BJ (cell line): Measurements from ENCODE around the gene HGFAC. TPM values are rescaled to one million over a fixed set of nuclear protein-coding genes. Genes with fewer than 3 reads are reported as not detected.

ENCODE experiments used
- CTCF ChIA-PET: fragments of 350-600 bp; formaldehyde crosslinking; extraction: SDS; loops from one replicate; lab custom pipeline; 2021; ENCODE audit warnings: antibody characterized with exemption, inconsistent platforms; lab: Yijun Ruan, JAX
- POLR2A ChIA-PET: fragments of 300-600 bp; sonication (Branson Sonifier 250); formaldehyde crosslinking; extraction: SDS; loops from one replicate; lab custom pipeline; 2021; ENCODE audit warnings: antibody characterized with exemption; lab: Charles Lee
- DNase-seq: peaks from one replicate; pipeline ENCODE4 v3.0.0-alpha.2; 2011; ENCODE audit warnings: low read depth
- H3K27me3 ChIP-seq: 2 replicates; pipeline ENCODE4 v1.6.0; 2011; ENCODE audit warnings: low read length; ENCODE audit not compliant: control insufficient read depth, insufficient read depth
- H3K36me3 ChIP-seq: 2 replicates; pipeline ENCODE4 v1.5.1; 2011; ENCODE audit warnings: low read length; ENCODE audit not compliant: control insufficient read depth, insufficient read depth
- H3K4me3 ChIP-seq: 2 replicates; pipeline ENCODE4 v1.5.1; 2011; ENCODE audit warnings: low read depth, mild to moderate bottlenecking, control low read depth, low read length
- polyA plus RNA-seq: library from polyadenylated mRNA; depleted of rRNA; stranded (reverse); fragments of >200 nt; gene quantifications from 2 replicates; pipeline ENCODE4 v1.2.3, GENCODE V29; 2011
- TF ChIP-seq, protein P1 (sequence below): IDR thresholded peaks from 2 replicates; pipeline ENCODE4 v1.5.1; 2011; ENCODE audit warnings: low read depth, mild to moderate bottlenecking, control low read depth, inconsistent platforms, low read length, moderate library complexity; ENCODE audit not compliant: insufficient read depth

Gene HGFAC
- polyA plus RNA-seq, 1 experiment: not detected

DNA sequence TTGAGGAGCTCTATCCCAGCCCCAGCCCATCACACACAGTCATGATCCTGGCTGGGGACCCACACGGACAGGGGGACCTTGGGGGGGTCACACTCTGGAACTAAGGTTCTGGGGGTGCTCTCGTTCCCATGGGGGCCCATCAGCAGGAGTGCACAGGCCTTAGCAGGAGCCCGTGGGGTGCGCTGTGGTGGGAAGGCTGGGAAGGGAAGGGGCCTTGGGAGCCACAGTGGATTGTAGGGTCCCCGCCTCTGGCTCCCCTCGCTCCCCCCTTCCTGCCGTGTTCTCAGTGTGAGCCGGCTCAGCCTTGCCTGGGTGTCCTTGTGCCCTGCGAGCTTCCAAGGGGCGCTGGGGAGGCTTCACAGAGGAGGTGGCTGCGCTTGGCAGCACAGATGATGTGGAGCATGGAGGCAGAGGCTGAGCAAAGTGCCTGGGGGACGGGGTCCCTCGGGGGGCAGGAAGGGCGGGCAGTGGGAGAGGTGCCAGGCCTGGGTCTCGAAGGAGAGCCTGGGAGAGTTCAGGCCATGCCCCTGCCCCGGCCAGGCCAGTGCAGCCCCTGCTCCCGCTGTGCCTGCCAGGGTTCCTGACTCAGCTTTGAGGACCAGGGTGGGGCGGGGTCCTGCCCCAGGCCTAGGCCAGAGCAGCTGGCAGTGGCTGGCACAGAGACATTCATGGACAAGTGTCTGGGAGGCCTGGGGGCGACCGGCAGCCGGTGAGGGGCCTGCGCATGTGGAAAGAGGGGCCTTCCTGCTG is 5.5 kb upstream of the HGFAC start:
- Histone ChIP-seq H3K36me3 (peaks cover 3% of the 10 kb centered on the region; the same call in 1 of the 2 replicates), H3K4me3 (no peak overlapping the region), H3K27me3 (no peaks in the 10 kb centered on the region)
- TF ChIP-seq, protein P1, sequence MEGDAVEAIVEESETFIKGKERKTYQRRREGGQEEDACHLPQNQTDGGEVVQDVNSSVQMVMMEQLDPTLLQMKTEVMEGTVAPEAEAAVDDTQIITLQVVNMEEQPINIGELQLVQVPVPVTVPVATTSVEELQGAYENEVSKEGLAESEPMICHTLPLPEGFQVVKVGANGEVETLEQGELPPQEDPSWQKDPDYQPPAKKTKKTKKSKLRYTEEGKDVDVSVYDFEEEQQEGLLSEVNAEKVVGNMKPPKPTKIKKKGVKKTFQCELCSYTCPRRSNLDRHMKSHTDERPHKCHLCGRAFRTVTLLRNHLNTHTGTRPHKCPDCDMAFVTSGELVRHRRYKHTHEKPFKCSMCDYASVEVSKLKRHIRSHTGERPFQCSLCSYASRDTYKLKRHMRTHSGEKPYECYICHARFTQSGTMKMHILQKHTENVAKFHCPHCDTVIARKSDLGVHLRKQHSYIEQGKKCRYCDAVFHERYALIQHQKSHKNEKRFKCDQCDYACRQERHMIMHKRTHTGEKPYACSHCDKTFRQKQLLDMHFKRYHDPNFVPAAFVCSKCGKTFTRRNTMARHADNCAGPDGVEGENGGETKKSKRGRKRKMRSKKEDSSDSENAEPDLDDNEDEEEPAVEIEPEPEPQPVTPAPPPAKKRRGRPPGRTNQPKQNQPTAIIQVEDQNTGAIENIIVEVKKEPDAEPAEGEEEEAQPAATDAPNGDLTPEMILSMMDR: no peak
- CTCF ChIA-PET: interaction anchor here (0.7 to 11.9 kb wide), 4 partner anchors 8 to 91 kb away, joined by 3 to 154 read pairs (median 4); no protein-coding TSS in a partner anchor
- POLR2A ChIA-PET: no interaction called here
- no peak for DNase-seq

DNA sequence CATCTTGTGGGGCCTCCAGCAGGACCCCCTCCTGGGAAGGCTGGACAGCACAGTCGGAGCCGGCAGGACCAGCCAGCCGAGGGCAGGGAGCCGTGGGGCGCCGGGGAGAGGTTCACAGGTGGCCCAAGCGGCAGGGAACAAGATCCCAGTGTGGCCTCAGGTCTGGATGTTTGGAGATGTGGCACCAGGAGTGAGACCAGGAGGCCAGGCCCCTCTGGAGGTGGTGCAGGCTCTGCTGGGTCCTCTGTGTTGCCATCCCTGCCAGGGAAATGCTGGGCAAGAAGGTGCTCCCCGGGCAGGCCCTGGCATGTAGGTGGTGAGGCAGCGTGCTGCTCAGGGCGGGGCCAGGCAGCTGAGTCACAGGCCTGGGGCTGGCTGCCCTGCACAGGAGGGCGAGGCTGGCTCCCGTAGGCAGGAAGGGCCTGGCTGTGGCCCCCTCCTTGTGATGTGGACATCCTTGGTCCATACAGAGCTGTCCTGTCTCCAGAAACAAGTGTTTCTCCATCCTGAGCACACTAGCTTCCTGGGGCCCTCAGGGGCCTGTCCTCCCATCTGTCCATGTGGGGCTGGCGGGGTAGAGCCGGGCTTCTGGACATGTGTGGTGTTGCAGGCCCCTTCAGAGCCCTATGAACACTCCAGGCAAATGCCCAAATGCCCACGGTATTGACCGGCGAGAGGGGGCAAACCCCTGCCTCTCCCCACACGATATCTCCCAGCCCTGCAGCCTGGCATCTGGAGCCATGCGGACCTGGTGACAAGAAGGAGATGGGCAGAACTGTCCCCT is 4.8 kb upstream of the HGFAC start:
- TF ChIP-seq, protein P1: no peak
- Histone ChIP-seq H3K27me3 (no peaks in the 10 kb centered on the region), H3K4me3 (no peak overlapping the region), H3K36me3 (no peaks in the 10 kb centered on the region)
- ChIA-PET CTCF (interaction anchor here (11.9 kb wide), 1 partner anchor 92 kb away, joined by 154 read pairs; no protein-coding TSS in a partner anchor), POLR2A (no interaction called here)
- DNase-seq: no peak

DNA sequence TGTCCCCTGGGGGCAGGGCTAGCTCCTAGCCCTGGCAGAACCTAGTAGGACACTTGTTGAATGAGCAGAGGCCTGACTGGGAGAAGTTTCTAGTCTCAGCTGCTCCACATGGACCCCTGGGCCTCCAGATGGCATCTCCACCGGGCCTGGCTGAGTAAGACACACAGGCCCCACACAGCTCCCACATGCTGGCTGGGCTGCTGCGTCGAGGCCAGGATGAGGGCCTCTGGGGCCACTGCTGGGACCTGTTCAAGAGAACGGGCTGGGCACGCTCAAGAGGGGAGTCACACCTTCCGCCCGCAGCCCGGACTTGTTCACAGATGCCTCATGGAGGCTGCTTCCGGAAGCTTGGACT is 4.2 kb upstream of the HGFAC start:
- Histone ChIP-seq H3K36me3 (no peaks in the 10 kb centered on the region), H3K27me3 (no peaks in the 10 kb centered on the region), H3K4me3 (no peak overlapping the region)
- CTCF ChIA-PET: interaction anchor here (11.9 kb wide), 1 partner anchor 92 kb away, joined by 154 read pairs; no protein-coding TSS in a partner anchor
- DNase-seq: no peak
- POLR2A ChIA-PET: no interaction called here
- TF ChIP-seq, protein P1: no peak

DNA sequence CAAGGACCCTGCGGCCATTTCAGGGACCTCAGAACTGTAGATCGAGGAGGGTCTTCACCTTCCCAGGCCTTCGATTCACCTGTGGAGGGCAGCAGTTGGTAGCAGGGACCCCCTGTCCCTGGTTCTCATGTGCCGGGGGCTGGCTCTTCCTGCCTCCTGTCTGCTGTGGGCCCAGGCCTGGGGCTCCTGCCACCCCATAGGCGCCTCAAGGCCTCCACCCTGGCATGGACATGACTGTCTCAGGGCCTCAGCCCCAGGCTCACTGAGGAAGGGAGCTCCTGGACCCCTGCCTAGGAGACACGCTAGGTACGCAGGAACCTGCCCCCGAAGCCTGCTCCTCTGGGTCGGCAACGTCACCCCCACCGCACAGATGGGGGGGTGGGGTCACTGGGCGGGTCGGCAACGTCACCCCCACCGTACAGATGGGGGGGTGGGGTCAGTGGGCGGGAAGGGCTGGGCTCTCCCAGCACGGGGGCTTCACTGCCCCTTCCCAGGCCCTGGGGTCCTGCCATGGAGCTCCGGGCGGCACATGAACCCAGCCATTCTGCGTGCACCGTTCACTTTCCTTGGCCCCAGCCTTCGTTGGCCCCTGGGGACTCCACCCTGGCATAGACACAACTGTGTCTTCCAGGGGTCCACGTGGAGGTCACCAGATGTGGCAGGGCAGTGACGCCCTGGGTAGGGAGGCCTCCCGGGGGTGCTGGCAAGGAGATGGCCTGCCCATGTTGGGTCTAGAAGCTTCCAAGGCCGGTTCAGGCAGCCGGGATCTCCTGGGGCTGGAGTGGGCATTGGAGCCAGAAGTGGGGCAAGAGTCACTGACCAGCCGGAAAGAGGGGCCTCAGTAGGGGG is 3.5 kb upstream of the HGFAC start:
- Histone ChIP-seq H3K4me3 (no peak overlapping the region), H3K36me3 (no peaks in the 10 kb centered on the region), H3K27me3 (no peaks in the 10 kb centered on the region)
- ChIA-PET CTCF (interaction anchor here (11.9 kb wide), 1 partner anchor 93 kb away, joined by 154 read pairs; no protein-coding TSS in a partner anchor), POLR2A (no interaction called here)
- TF ChIP-seq, protein P1: no peak
- no peak for DNase-seq
